GM19328 (cell line): ENCODE data around the gene TAPBP.
"Not testable (repeated sequence)": the region's sequence is repeated elsewhere in the genome, so short reads cannot be mapped to it uniquely, and the experiment has no call there.

Source experiments
- ATAC-seq: cut with Tn5 transposase; IDR thresholded peaks from one replicate; pipeline ENCODE4 v1.9.1; 2021; ENCODE audit warnings: mild to moderate bottlenecking, moderate library complexity; ENCODE audit not compliant: unreplicated experiment

Gene TAPBP

DNA sequence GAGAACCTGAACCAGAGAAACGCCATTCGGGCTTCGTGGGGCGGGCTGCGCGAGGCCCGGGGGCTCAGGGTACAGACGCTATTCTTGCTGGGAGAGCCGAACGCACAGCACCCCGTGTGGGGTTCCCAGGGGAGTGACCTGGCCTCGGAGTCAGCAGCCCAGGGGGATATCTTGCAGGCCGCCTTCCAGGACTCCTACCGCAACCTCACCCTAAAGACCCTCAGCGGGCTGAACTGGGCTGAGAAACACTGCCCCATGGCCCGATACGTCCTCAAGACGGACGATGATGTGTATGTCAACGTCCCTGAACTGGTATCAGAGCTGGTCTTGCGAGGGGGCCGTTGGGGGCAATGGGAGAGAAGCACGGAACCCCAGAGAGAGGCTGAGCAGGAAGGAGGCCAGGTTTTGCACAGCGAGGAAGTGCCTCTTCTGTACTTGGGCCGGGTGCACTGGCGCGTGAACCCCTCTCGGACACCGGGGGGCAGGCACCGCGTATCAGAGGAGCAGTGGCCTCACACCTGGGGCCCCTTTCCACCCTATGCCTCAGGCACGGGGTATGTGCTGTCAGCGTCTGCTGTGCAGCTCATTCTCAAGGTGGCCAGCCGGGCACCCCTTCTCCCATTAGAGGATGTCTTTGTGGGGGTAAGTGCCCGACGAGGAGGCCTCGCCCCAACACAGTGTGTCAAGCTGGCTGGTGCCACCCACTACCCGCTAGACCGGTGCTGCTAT is 36.1 kb downstream of the TAPBP start:
- no peak for ATAC-seq

DNA sequence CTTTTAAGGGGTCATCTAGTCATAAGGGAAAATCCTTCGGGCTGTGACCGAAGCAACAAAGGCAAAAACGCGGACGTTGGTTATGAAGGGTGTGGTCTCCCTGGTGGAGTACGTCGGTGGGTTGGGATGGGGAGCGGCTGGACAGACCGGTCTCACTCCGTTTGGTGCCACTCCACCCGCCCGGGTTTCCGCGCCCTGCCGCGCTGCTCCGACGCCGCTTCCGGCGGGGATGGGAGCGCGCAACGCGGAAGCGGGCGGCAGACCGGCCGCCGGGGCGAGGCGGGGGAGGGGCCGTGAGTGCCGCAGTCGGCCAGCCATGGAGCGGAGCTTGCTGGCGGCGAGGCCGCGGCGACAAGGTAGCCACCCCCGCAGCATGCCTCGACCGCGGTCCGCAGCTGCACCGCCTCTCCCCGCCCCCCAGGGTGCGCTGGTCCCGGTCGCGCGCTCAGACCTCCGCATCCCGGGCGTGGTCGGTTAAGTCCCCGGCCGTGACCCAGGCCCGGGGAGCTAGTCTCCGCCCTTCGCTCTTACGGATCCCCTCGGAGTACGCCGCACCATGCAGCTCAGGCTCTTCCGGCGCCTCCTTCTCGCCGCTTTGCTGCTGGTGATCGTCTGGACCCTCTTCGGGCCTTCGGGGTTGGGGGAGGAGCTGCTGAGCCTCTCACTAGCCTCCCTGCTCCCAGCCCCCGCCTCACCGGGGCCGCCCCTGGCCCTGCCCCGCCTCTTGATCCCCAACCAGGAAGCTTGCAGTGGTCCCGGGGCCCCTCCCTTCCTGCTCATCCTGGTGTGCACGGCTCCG is 36.8 kb downstream of the TAPBP start, which contains the start of gene B3GALT4:
Gene B3GALT4 (plus strand): TSS at position 260 of the 799 bp plus-strand sequence. CDS start 297 bp downstream, at position 557.
- ATAC-seq = peak; percentile 58

GRCh38 chr6:33276581-33276863 is 37.4 kb downstream of the TAPBP start:
- ATAC-seq = no peak

DNA sequence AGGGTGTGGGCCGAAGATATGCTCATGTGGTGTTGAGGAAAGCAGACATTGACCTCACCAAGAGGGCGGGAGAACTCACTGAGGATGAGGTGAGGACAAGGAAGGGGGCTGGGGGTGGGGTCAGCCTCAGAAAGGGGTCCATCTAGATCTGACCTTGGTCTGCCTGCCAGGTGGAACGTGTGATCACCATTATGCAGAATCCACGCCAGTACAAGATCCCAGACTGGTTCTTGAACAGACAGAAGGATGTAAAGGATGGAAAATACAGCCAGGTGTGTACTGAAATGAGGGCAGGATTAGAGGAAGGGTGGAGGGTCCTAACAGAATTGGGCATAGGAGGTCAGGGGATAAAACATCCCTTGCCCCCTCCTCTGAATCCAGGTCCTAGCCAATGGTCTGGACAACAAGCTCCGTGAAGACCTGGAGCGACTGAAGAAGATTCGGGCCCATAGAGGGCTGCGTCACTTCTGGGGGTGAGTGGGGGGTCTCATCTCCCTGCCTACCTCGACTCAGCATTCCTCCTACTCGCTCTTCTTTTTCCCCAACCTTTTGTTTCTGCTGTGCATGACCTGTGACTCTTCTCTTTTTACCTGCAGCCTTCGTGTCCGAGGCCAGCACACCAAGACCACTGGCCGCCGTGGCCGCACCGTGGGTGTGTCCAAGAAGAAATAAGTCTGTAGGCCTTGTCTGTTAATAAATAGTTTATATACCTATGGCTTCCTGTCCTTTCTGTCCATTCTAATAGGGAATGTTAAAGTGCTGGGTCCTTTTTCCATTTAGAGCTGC is 37.9 kb downstream of the TAPBP start:
- ATAC-seq = not testable (repeated sequence)

GRCh38 chr6:33273924-33274902 is 39.7 kb downstream of the TAPBP start:
- ATAC-seq = no peak

DNA sequence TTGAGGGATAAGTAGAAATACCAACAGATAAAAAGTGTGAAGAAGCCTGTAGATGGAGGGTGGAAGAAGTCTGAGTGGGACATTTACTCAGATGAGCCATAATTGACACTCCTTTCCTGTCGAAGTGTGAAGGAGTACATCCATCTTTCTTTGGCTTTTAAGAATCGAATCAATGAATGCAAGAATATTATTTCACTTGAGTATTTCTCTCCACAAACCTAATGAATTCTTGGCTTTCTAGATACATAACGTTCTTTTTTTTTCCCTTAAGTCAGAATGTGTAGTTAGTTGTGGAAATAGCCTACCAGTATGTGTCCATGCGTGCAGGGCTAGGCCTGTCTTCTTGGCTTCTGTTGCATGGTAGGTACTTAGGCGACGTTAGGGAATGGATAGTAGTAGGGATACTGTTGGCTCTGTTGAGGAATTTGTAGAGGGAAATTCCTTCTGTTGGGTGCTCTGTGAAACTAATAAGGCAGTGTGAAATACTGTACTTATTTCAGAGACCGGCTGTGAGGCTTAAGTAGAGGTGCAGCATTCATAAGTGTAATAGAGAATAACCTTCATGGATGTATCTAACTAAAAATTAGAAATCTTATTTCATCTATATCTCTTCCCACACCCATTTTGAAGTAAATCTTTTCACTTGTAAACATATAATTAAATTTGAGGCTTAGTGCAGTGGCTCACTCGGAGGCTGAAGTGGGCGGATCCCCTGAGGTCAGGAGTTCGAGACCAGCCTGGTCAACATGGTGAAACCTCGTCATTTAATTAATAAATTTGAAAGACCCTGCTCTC is 40.6 kb downstream of the TAPBP start:
- no peak for ATAC-seq

DNA sequence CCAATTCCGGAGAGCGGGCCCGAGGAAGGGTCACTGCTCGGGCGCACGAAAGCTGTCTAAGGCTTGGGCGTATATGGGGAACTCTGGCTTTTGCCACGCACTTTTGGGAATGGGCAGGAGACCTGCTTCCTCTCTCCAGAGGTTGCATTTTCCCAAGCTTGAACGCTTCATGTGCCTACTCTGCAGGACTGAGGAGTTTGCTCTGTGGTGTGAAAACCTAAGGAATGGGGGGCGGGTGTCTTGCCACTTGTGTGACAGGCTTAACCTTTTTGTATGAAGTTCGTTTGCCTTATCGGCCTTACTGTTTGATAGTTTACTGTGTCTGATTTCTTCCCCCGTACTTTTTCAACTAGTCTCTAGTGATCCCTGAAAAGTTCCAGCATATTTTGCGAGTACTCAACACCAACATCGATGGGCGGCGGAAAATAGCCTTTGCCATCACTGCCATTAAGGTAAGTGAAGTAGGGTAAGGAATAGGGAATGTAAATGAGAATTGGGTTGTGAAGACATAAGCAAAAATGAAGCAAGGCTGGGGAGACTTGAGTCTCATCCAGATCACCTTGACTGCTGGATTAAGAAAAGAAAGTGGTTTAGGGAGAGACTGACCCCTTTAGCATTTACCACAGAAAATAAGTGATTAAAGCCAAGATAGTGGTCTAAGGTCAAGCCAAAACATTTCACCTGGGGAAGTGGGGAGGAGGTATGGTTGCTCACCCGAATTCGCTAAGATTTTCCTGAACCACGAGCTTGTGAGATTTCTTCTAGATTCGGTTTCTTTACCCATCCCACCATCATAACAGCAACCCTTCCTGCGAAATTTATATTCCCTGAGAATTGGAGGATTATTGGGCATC is 41.4 kb downstream of the TAPBP start:
- no peak for ATAC-seq

DNA sequence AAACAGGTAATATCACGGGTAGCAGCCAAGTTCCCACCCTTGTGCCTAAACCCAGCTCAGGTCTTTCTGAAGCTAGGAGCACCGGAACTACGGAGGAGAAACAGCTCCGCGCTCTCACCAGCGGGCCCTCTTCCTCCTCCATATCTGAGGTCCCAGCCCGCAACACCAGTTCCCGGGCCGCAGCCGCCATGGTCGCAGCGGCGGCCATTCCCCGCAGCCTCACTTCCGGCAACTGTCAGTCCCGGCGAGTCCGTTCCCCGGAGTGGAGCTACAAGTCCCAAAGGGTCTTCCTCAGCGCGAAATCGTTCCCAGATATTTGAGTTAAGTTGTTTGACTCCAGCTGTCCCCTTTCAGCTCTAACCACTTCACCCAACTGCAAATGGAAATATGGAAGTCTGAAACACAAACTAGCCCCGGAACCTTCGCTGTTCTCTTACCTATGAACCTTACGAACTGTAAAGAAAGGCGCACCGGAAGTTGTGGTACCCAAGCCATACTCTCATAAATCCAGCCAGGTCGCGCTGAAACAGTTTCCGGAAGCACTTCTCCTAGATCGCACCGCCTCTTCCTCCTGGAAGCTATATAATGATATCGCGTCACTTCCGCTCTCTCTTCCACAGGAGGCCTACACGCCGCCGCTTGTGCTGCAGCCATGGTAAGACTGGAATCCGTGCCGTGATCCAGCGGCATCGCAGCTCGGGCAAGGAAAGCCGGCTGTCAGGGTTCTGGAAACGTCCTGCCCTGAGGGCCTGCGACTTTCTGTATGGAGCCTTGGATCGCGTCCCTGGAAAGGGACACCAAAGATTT is 42.2 kb downstream of the TAPBP start, which contains the start of the genes RPS18 and VPS52:
Gene RPS18 (plus strand): TSS at position 608 of the 807 bp plus-strand sequence. CDS start 45 bp downstream, at position 653.
Gene VPS52 (minus strand): TSS at position 409 of the 807 bp plus-strand sequence. CDS start 201 bp downstream, at position 208.
- peak; percentile 77 for ATAC-seq

DNA sequence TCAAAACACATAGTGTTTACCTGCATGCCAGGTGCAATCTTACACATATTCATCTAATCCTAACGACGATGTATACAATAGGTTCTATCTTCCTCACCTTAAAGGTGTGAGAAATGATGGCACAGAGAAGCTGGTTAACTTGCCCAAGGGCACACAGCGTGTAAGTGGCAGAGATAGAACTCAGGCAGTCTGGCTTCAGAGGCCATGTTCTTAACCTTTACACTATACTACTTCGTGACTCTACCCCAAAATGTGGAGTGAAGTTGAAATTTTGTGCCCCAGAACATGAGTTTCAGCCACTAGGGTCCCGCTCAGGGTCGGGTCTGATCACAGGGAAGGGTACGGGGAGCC is 42.8 kb downstream of the TAPBP start:
- no peak for ATAC-seq

DNA sequence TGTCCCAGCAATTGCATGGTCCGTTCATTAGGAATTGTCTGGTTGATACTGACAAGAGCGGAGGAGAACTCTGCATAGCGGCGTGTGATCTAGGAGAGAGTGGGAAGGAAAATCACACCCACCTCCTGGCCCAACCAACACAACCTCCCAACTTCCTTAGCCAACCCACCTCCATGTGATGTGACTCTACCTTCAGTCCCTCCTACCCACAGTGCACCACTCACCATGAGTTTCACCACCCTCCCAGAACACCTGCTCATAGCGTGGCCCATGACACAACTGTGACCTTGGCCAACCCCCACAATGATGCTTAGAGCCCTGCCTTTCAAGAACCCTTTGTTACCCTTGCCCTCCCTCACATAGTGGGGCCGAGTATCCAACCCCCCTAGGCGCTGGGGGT is 49.9 kb downstream of the TAPBP start:
- no peak for ATAC-seq

DNA sequence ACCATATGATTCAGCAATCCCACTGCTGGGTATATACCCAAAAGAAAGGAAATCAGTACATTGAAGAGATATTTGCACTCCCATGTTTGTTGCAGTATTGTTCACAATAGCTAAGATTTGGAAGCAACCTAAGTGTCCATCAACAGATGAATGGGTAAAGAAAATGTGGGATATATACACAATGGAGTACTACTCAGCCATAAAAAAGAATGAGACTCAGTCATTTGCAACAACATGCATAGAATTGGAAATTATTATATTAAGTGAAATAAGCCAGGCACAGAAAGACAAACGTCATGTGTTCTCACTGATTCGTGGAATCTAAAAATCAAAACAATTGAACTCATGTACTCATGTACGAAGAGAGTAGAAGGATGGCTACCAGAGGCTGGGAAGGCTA is 51.4 kb downstream of the TAPBP start:
- not testable (repeated sequence) for ATAC-seq

DNA sequence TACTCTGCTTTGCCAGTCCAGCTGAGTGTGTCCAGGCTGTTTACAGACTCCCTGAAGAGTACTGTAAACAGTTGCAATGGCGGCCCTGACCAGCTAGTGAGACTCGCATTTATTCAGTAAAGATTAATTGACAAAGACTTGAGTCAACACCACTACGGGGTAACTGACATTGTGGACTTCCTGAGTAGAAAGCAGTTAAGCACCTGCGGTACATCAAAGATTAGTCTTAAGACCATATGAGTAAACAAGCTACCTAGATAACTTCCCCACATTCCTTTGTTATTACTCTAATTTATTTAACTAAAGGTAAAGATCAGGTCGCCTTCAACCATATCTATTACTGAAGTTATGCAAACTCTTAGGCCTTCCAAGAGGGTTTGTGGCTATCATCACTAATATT is 54.8 kb downstream of the TAPBP start:
- ATAC-seq = no peak

DNA sequence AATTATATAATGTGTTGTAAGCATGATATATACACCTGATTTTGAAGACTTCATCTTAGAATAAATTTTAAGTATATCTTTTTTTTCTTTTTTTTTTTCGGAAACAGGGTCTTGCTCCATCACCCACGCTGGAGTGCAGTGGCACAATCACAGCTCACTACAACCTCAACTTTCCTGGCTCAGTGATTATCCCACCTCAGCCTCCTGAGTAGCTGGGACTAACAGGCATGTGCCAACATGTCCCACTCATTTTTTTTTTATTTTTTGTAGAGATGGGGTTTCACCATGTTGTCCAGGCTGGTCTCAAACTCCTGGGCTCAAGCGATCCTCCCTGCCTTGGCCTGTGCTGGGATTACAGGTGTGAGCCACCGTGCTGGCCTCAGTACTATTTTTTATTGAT is 59.3 kb downstream of the TAPBP start:
- no peak for ATAC-seq

GRCh38 chr6:33252759-33253158 is 61.1 kb downstream of the TAPBP start:
- ATAC-seq = no peak

- ATAC-seq = no peak
These were observed 62.4 kb downstream of the TAPBP start for GRCh38 chr6:33251395-33252012.

DNA sequence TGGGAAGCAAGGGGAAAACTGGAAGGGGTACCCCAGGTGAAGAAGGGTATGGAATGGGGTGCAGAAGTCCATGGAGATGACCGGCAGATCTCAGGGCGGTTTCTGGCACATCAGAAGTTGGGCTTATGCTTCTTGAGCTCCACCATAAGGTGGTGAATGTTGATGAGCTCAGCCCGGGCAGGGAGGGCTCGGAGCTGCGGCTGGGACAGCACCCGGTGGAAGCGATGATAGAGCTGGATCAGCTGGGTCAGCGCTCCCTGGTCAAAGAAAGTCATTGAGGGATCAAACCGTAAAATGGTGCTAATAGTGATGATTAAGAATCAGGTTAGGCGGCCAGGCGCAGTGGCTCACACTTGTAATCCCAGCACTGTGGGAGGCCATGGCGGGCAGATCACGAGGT is 63.1 kb downstream of the TAPBP start:
- ATAC-seq = no peak
